ENCODE results near the gene CSNK1G2. TPM values are rescaled to one million over a fixed set of nuclear protein-coding genes. Genes with fewer than 3 reads are reported as not detected.

Gene CSNK1G2
- total RNA-seq, 1 experiment from 2014 or later = 44.4 TPM

GRCh38 chr19:1935484-1936208, 5.3 kb upstream of the CSNK1G2 start:
- ChIA-PET POLR2A (no interaction called here), CTCF (no interaction called here)
- no TSS peak for BruUV-seq (replicated peaks)
- H3K27me3 Mint-ChIP-seq (ENCODE audit: insufficient read depth, unreplicated experiment) = no peaks in the 10 kb centered on the region
- TF ChIP-seq CTCF (IDR thresholded peaks at IDR 0.05; ENCODE audit: insufficient read depth in 1 of 2, low read depth in 1 of 2, low read length in 1 of 2, severe bottlenecking in 1 of 2, unreplicated experiment in 1 of 2) = no peak
- no peak overlapping the region for H3K4me3 Mint-ChIP-seq (ENCODE audit: unreplicated experiment)
- no peak for DNase-seq
- no peaks in the 10 kb centered on the region for H3K36me3 ChIP-seq (ENCODE audit: control insufficient read depth, insufficient read depth, low read length)
- H3K9me3 Mint-ChIP-seq (ENCODE audit: unreplicated experiment) = no peaks in the 10 kb centered on the region
- no peaks in the 10 kb centered on the region for H3K4me1 Mint-ChIP-seq (ENCODE audit: low read depth, unreplicated experiment)
- intact Hi-C loops (cut with micrococcal nuclease; ENCODE audit: unreplicated experiment) = no loop called here
- H3K4me3 ChIP-seq (ENCODE audit: low read depth, low read length) = no peak overlapping the region
- H3K27ac Mint-ChIP-seq (ENCODE audit: unreplicated experiment) = no peak overlapping the region
- no peaks in the 10 kb centered on the region for H3K27me3 ChIP-seq (replicated peaks; ENCODE audit: control insufficient read depth, insufficient read depth, low read length)
- peaks cover 7% of the 10 kb centered on the region for H3K4me1 ChIP-seq
- no peaks in the 10 kb centered on the region for H3K36me3 Mint-ChIP-seq (ENCODE audit: insufficient read depth, unreplicated experiment)
- H3K9me3 ChIP-seq = peaks cover 6% of the 10 kb centered on the region

- Histone ChIP-seq H3K36me3 (ENCODE audit: control insufficient read depth, insufficient read depth, low read length) (no peaks in the 10 kb centered on the region), H3K9me3 (peaks cover 4% of the 10 kb centered on the region), H3K4me3 (ENCODE audit: low read depth, low read length) (no peak overlapping the region), H3K4me1 (peaks cover 7% of the 10 kb centered on the region), H3K27me3 (replicated peaks; ENCODE audit: control insufficient read depth, insufficient read depth, low read length) (no peaks in the 10 kb centered on the region)
- Mint-ChIP-seq H3K27ac (ENCODE audit: unreplicated experiment) (no peak overlapping the region), H3K9me3 (ENCODE audit: unreplicated experiment) (no peaks in the 10 kb centered on the region), H3K4me3 (ENCODE audit: unreplicated experiment) (no peak overlapping the region), H3K27me3 (ENCODE audit: insufficient read depth, unreplicated experiment) (no peaks in the 10 kb centered on the region), H3K36me3 (ENCODE audit: insufficient read depth, unreplicated experiment) (no peaks in the 10 kb centered on the region), H3K4me1 (ENCODE audit: low read depth, unreplicated experiment) (no peaks in the 10 kb centered on the region)
- intact Hi-C loops (cut with micrococcal nuclease; ENCODE audit: unreplicated experiment) = no loop called here
- ChIA-PET CTCF (no interaction called here), POLR2A (no interaction called here)
- no TSS peak for BruUV-seq (replicated peaks)
- DNase-seq = no peak
- TF ChIP-seq CTCF (IDR thresholded peaks at IDR 0.05; ENCODE audit: insufficient read depth in 1 of 2, low read depth in 1 of 2, low read length in 1 of 2, severe bottlenecking in 1 of 2, unreplicated experiment in 1 of 2) = no peak
These were observed 4.5 kb upstream of the CSNK1G2 start for GRCh38 chr19:1936430-1936829.

- Mint-ChIP-seq H3K4me1 (ENCODE audit: low read depth, unreplicated experiment) (no peaks in the 10 kb centered on the region), H3K9me3 (ENCODE audit: unreplicated experiment) (no peaks in the 10 kb centered on the region), H3K27ac (ENCODE audit: unreplicated experiment) (no peak overlapping the region), H3K27me3 (ENCODE audit: insufficient read depth, unreplicated experiment) (no peaks in the 10 kb centered on the region), H3K4me3 (ENCODE audit: unreplicated experiment) (no peak overlapping the region), H3K36me3 (ENCODE audit: insufficient read depth, unreplicated experiment) (no peaks in the 10 kb centered on the region)
- Histone ChIP-seq H3K27me3 (replicated peaks; ENCODE audit: control insufficient read depth, insufficient read depth, low read length) (no peaks in the 10 kb centered on the region), H3K36me3 (ENCODE audit: control insufficient read depth, insufficient read depth, low read length) (no peaks in the 10 kb centered on the region), H3K4me1 (peaks cover 7% of the 10 kb centered on the region), H3K9me3 (no peaks in the 10 kb centered on the region), H3K4me3 (ENCODE audit: low read depth, low read length) (no peak overlapping the region)
- no TSS peak for BruUV-seq (replicated peaks)
- intact Hi-C loops (cut with micrococcal nuclease; ENCODE audit: unreplicated experiment) = no loop called here
- POLR2A ChIA-PET = no interaction called here
- no peak for DNase-seq
- CTCF ChIA-PET = no interaction called here
- no peak for TF ChIP-seq CTCF (IDR thresholded peaks at IDR 0.05; ENCODE audit: insufficient read depth in 1 of 2, low read depth in 1 of 2, low read length in 1 of 2, severe bottlenecking in 1 of 2, unreplicated experiment in 1 of 2)
These were observed 3.9 kb upstream of the CSNK1G2 start for GRCh38 chr19:1936916-1937610.
